ACC112 (cell line): ENCODE data around the gene TRPM1.
A peak's percentile ranks its signal among the peaks of the same experiment; 100 is the strongest.

Experiments
- H2AFZ ChIP-seq: fragments of 200-600 bp; sonication (generic); one replicate; pipeline ENCODE4 v1.6.0; 2017; ENCODE audit warnings: antibody characterized with exemption, low read length; ENCODE audit not compliant: unreplicated experiment
- H3K27ac ChIP-seq: fragments of 200-600 bp; sonication (generic); 2 replicates; pipeline ENCODE4 v1.5.1; 2014; ENCODE audit warnings: low read depth, mild to moderate bottlenecking, antibody characterized with exemption, low read length, moderate library complexity
- H3K27me3 ChIP-seq: fragments of 200-600 bp; sonication (generic); 2 replicates; pipeline ENCODE4 v1.6.1; 2014; ENCODE audit warnings: mild to moderate bottlenecking, antibody characterized with exemption, low read length, moderate library complexity, mixed read lengths; ENCODE audit not compliant: insufficient read depth
- H3K36me3 ChIP-seq: fragments of 200-600 bp; sonication (generic); 2 replicates; pipeline ENCODE4 v1.6.1; 2016; ENCODE audit warnings: mild to moderate bottlenecking, antibody characterized with exemption, low read length, moderate library complexity, mixed read lengths; ENCODE audit not compliant: insufficient read depth
- H3K4me1 ChIP-seq: fragments of 200-600 bp; sonication (generic); one replicate; pipeline ENCODE4 v1.6.1; 2016; ENCODE audit warnings: low read length, mixed read lengths; ENCODE audit not compliant: insufficient read depth, unreplicated experiment, control insufficient read depth
- H3K4me3 ChIP-seq: fragments of 200-600 bp; sonication (generic); 2 replicates; pipeline ENCODE4 v1.5.1; 2014; ENCODE audit warnings: mild to moderate bottlenecking, low read depth, low read length
- H3K79me2 ChIP-seq: fragments of 200-600 bp; sonication (generic); one replicate; pipeline ENCODE4 v1.6.0; 2016; ENCODE audit warnings: low read length; ENCODE audit not compliant: control insufficient read depth, unreplicated experiment, insufficient read depth

The TRPM1 gene

GRCh38 chr15:31017311-31017710 lies 84.2 kb downstream of the TRPM1 start:
- no peaks in the 10 kb centered on the region for H3K36me3 ChIP-seq
- no peaks in the 10 kb centered on the region for H3K79me2 ChIP-seq
- no peak overlapping the region for H3K4me3 ChIP-seq
- H3K27me3 ChIP-seq = no peaks in the 10 kb centered on the region
- no peak overlapping the region for H2AFZ ChIP-seq
- no peak overlapping the region for H3K27ac ChIP-seq
- peaks cover 6% of the 10 kb centered on the region for H3K4me1 ChIP-seq

GRCh38 chr15:31016446-31016915 lies 85.0 kb downstream of the TRPM1 start:
- no peak overlapping the region for H3K27ac ChIP-seq
- no peak overlapping the region for H3K4me3 ChIP-seq
- H3K27me3 ChIP-seq = no peaks in the 10 kb centered on the region
- no peaks in the 10 kb centered on the region for H3K79me2 ChIP-seq
- peak overlapping the region; percentile 12 for H2AFZ ChIP-seq
- H3K4me1 ChIP-seq = peaks cover 6% of the 10 kb centered on the region
- no peaks in the 10 kb centered on the region for H3K36me3 ChIP-seq

- Histone ChIP-seq H3K27me3 (no peaks in the 10 kb centered on the region), H3K4me1 (peaks cover 6% of the 10 kb centered on the region), H3K36me3 (no peaks in the 10 kb centered on the region), H3K27ac (no peak overlapping the region), H3K79me2 (no peaks in the 10 kb centered on the region), H2AFZ (no peak overlapping the region), H3K4me3 (no peak overlapping the region)
Observed at GRCh38 chr15:31014608-31014925, 87.0 kb downstream of the TRPM1 start.

GRCh38 chr15:31013863-31014607 lies 87.5 kb downstream of the TRPM1 start:
- no peaks in the 10 kb centered on the region for H3K27me3 ChIP-seq
- no peak overlapping the region for H2AFZ ChIP-seq
- no peak overlapping the region for H3K27ac ChIP-seq
- H3K36me3 ChIP-seq = no peaks in the 10 kb centered on the region
- peaks cover 6% of the 10 kb centered on the region for H3K4me1 ChIP-seq
- H3K79me2 ChIP-seq = no peaks in the 10 kb centered on the region
- H3K4me3 ChIP-seq = no peak overlapping the region

- Histone ChIP-seq H3K79me2 (no peaks in the 10 kb centered on the region), H3K27ac (no peak overlapping the region), H3K27me3 (no peaks in the 10 kb centered on the region), H3K36me3 (no peaks in the 10 kb centered on the region), H3K4me1 (peaks cover 6% of the 10 kb centered on the region), H3K4me3 (no peak overlapping the region), H2AFZ (no peak overlapping the region)
Observed at GRCh38 chr15:31012455-31012854, 89.1 kb downstream of the TRPM1 start.

- Histone ChIP-seq H3K36me3 (no peaks in the 10 kb centered on the region), H3K79me2 (no peaks in the 10 kb centered on the region), H3K4me1 (no peaks in the 10 kb centered on the region), H3K27me3 (no peaks in the 10 kb centered on the region), H3K27ac (no peak overlapping the region), H2AFZ (no peak overlapping the region), H3K4me3 (no peak overlapping the region)
Observed at GRCh38 chr15:31010036-31010435, 91.5 kb downstream of the TRPM1 start.

- H3K36me3 ChIP-seq = no peaks in the 10 kb centered on the region
- no peak overlapping the region for H2AFZ ChIP-seq
- H3K27me3 ChIP-seq = peaks cover 11% of the 10 kb centered on the region; the same call in 1 of the 2 replicates
- no peak overlapping the region for H3K27ac ChIP-seq
- no peaks in the 10 kb centered on the region for H3K4me1 ChIP-seq
- no peaks in the 10 kb centered on the region for H3K79me2 ChIP-seq
- H3K4me3 ChIP-seq = no peak overlapping the region
Observed at GRCh38 chr15:31005660-31006059, 95.9 kb downstream of the TRPM1 start.

- Histone ChIP-seq H2AFZ (no peak overlapping the region), H3K79me2 (no peaks in the 10 kb centered on the region)
Observed at GRCh38 chr15:31004220-31004733, 97.2 kb downstream of the TRPM1 start.

GRCh38 chr15:31001702-31002101 lies 99.8 kb downstream of the TRPM1 start:
- H2AFZ ChIP-seq = no peak overlapping the region
- peaks cover 11% of the 10 kb centered on the region; the same call in 1 of the 2 replicates for H3K27me3 ChIP-seq
- no peaks in the 10 kb centered on the region for H3K4me1 ChIP-seq
- no peaks in the 10 kb centered on the region for H3K36me3 ChIP-seq
- H3K79me2 ChIP-seq = no peaks in the 10 kb centered on the region
- H3K27ac ChIP-seq = no peak overlapping the region
- H3K4me3 ChIP-seq = no peak overlapping the region

More at GRCh38 chr15:31004220-31004733, 97.2 kb downstream of the TRPM1 start:
- Histone ChIP-seq H3K4me3 (no peak overlapping the region), H3K27me3 (peaks cover 11% of the 10 kb centered on the region; the same call in 1 of the 2 replicates), H3K4me1 (no peaks in the 10 kb centered on the region), H3K36me3 (no peaks in the 10 kb centered on the region), H3K27ac (no peak overlapping the region)

- H3K79me2 ChIP-seq = no peaks in the 10 kb centered on the region
- no peaks in the 10 kb centered on the region for H3K4me1 ChIP-seq
- no peak overlapping the region for H3K4me3 ChIP-seq
- no peaks in the 10 kb centered on the region for H3K36me3 ChIP-seq
- H3K27me3 ChIP-seq = peaks cover 11% of the 10 kb centered on the region; the same call in 1 of the 2 replicates
- H3K27ac ChIP-seq = no peak overlapping the region
- no peak overlapping the region for H2AFZ ChIP-seq
Observed at GRCh38 chr15:30999729-31000128, 101.8 kb downstream of the TRPM1 start.

- peaks cover 4% of the 10 kb centered on the region; the same call in 1 of the 2 replicates for H3K27me3 ChIP-seq
- H3K36me3 ChIP-seq = no peaks in the 10 kb centered on the region
- no peak overlapping the region for H3K4me3 ChIP-seq
- no peak overlapping the region for H2AFZ ChIP-seq
- H3K27ac ChIP-seq = no peak overlapping the region
- no peaks in the 10 kb centered on the region for H3K4me1 ChIP-seq
- H3K79me2 ChIP-seq = no peaks in the 10 kb centered on the region
Observed at GRCh38 chr15:30997270-30997669, 104.3 kb downstream of the TRPM1 start.
